ENCODE data around the gene NFATC3.

DNA sequence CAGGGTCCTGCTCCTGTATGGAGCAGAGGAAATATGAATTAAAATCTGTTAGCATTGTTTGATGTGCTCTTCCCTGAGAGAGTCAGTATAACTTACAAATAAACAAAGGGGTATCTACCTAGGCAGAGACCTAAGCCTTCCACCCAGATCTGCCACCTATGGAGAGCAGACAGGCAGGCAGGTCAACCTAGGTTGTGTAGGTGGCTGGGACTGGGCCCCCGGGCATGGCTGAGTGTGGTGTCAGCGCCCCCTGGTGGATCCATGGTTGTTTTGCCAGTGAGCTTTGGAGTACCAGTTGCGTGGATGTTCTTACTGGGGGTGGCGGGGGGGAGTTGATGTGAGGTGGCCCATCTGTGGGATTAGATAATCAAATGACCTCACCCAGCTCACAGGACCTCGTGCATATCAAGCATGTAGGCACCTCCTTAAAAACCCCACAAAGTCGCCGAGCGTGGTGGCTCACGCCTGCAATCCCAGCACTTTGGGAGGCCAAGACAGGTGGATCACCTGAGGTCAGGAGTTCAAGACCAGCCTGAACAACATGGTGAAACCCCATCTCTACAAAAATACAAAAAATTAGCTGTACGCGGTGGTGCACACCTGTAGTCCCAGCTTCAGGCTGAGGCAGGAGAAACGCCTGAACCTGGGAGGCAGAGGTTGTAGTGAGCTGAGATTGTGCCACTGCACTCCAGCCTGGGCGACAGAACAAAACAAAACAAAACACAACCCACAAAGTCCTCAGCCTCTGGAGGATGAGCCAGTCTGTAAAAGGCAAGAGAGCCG is 44.5 kb upstream of the NFATC3 start:
- TF ChIP-seq POLR2AphosphoS5 (IDR thresholded peaks at IDR 0.05; ENCODE audit: low read depth) (no peak), REST (IDR thresholded peaks at IDR 0.05; ENCODE audit: insufficient replicate concordance, low read depth) (no peak), CTCF (IDR thresholded peaks at IDR 0.05; ENCODE audit: insufficient read depth, low read length) (peak; percentile 69), SPI1 (IDR thresholded peaks at IDR 0.05; ENCODE audit: borderline replicate concordance, low read depth) (no peak)

Measured in HL-60 (cell line).